GM13976 (cell line): ENCODE measurements around the gene PPP1CA.

ENCODE experiments used
- DNase-seq: peaks from one replicate; pipeline ENCODE4 v3.0.0; 2012; ENCODE audit warnings: low spot score
- CTCF ChIP-seq: IDR thresholded peaks from 2 replicates; pipeline ENCODE4 v1.5.1; 2012; ENCODE audit warnings: borderline replicate concordance, mild to moderate bottlenecking; ENCODE audit not compliant: insufficient read depth; ENCODE audit errors: extremely low read depth, missing control alignments, control extremely low read depth
- in situ Hi-C: fragments of 300-500 bp; cut with MboI; formaldehyde crosslinking; loops from one replicate; pipeline ENCODE4 v1.12.0; 2022; ENCODE audit warnings: low sequenced_read_pairs, mixed read lengths, inconsistent platforms; ENCODE audit not compliant: unreplicated experiment

Gene PPP1CA

DNA sequence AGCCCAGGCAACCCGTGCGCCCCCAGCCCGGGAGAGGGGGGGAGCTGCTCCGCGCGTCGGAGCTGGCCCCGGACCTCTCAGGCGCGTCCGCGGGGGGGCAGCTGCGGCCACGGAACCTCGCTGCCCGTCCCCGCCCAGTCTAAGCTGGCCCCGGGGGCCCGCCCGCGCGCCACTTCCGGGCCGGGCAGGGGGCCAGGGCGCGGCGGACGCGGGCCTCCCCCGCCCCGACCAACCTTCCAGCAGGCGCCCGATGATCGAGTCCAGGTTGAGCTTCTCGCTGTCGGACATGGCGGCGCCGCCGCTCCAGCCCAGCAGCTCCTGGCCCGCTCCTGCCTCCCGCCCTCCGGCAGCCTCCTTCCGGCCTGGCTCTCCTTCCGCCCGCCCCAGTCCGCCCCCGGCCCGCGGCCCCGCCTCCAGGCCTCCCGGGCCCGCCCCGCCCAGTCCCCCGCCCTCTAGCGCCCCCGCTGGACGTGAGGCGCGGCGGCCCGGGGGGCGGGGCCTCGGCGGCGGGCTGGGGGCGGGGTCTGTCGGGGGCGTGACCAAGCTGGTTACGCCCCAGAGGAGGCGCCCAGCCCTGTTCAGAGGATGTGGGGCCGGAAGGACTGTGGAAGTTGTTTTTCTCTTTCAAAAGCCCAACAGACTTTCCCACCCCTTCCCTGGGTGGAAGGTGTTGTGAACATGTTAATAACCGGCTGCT is at the start of gene PPP1CA:
Gene PPP1CA (minus strand): TSS at position 364 of the 697 bp plus-strand sequence. CDS start 76 bp downstream, at position 288.
- peak; percentile 99 for DNase-seq
- TF ChIP-seq CTCF = peak; percentile 65
- in situ Hi-C loops = no loop called here

DNA sequence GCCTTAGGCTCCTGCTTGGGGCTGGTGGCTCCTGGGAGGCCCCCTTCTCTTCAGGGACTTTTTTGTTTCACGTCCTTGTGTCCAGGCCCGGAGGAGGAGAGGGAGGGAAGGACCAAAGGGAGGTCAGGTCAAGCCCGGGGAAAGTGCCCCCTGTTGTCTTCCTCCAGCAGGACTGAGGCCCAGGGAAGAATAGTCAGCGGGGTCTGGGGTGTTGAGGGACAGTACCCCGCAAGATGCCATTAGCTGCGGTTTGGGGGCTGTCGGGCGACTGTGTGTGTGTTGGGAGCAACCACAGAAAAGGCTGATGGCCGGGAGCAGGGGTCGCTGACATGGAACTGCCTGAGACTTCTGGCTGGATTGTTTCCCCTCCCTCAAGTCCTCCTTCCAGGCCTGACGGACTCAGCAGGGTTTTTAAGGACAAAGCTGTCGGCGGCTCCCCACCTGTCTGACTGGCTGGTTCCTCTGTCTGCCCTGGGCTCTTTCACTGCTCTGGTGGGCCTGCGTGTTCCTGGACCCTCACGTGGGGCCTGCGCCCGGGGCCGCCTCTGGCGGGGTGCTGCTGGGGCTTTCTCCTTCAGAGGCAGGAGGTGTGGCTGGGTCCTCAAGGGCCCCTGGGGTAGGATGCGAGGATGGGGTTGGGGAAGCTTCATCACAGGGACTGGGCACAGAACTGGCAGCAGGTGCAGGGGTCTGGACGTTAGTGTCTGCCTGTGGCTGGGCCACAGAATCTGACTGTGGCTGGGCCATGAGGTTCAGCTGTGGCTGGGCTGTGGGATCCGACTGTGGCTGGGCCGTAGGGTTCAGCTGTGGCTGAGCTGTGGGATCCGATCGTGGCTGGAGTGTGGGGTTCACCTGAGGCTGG is 49.4 kb upstream of the PPP1CA start:
- in situ Hi-C loops = no loop called here
- no peak for TF ChIP-seq CTCF
- DNase-seq = no peak

- TF ChIP-seq CTCF = no peak
- in situ Hi-C loops = no loop called here
- no peak for DNase-seq
Measured at GRCh38 chr11:67449116-67449844, 47.6 kb upstream of the PPP1CA start.

DNA sequence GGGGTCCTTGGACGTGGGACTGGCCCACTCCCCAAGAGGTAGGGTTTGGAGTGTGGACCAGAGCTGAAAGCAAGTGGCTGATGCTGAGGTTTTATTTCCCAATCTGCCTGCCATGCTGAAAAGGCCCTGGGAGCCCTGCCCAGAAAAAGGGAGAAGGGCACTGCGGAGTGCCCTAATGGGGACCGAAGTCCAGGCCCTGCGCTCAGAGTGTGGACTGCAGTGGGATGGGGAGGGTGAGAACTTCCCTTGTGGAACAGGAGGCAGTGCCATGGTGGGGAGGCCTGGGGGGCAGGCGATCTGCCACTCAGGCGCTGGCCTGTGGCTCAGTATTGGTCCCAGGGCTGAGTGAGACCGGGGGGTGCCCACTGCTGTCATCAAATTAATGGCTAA is 46.6 kb upstream of the PPP1CA start:
- TF ChIP-seq CTCF = no peak
- in situ Hi-C loops = no loop called here
- DNase-seq = no peak

- in situ Hi-C loops = no loop called here
- no peak for TF ChIP-seq CTCF
- DNase-seq = no peak
Measured at GRCh38 chr11:67445515-67445914, 43.9 kb upstream of the PPP1CA start.
